GM19463 (cell line): ENCODE measurements around the gene SENP3.
A peak's percentile ranks its signal among the peaks of the same experiment; 100 is the strongest.

Experiments
- ATAC-seq: cut with Tn5 transposase; IDR thresholded peaks from one replicate; pipeline ENCODE4 v1.9.1; 2021; ENCODE audit warnings: mild to moderate bottlenecking, moderate library complexity; ENCODE audit not compliant: unreplicated experiment

The SENP3 gene

GRCh38 chr17:7561589-7562207 lies at the start of gene SENP3:
Gene SENP3 (plus strand): TSS chr17:7561919. CDS start chr17:7563077, 1,158 bp downstream.
- ATAC-seq: peak; percentile 61

GRCh38 chr17:7512105-7512504 lies 49.6 kb upstream of the SENP3 start:
- ATAC-seq: no peak

GRCh38 chr17:7512824-7513540 lies 48.7 kb upstream of the SENP3 start:
- no peak for ATAC-seq

GRCh38 chr17:7513850-7514419 lies 47.8 kb upstream of the SENP3 start:
- ATAC-seq: no peak

- no peak for ATAC-seq
Measured at GRCh38 chr17:7515911-7516610, 45.7 kb upstream of the SENP3 start.

- no peak for ATAC-seq
Measured at GRCh38 chr17:7523033-7523432, 38.7 kb upstream of the SENP3 start.

GRCh38 chr17:7528842-7529241 lies 32.9 kb upstream of the SENP3 start:
- no peak for ATAC-seq

- ATAC-seq: no peak
Measured at GRCh38 chr17:7530023-7530900, 31.5 kb upstream of the SENP3 start.

- ATAC-seq: no peak
Measured at GRCh38 chr17:7538050-7538449, 23.7 kb upstream of the SENP3 start.

GRCh38 chr17:7538891-7539545 lies 22.7 kb upstream of the SENP3 start:
- no peak for ATAC-seq

GRCh38 chr17:7541074-7541621 lies 20.6 kb upstream of the SENP3 start:
- no peak for ATAC-seq

- ATAC-seq: no peak
Measured at GRCh38 chr17:7544911-7545310, 16.8 kb upstream of the SENP3 start.

GRCh38 chr17:7548585-7549400 lies 12.9 kb upstream of the SENP3 start, which contains the start of gene TNFSF12:
Gene TNFSF12 (plus strand): TSS chr17:7549058. CDS start chr17:7549154, 96 bp downstream.
- ATAC-seq: no peak

GRCh38 chr17:7549401-7550055 lies 12.2 kb upstream of the SENP3 start:
- no peak for ATAC-seq

GRCh38 chr17:7550344-7550743 lies 11.4 kb upstream of the SENP3 start:
- no peak for ATAC-seq

- ATAC-seq: no peak
Measured at GRCh38 chr17:7551396-7551795, 10.3 kb upstream of the SENP3 start.

GRCh38 chr17:7552621-7553051 lies 9.1 kb upstream of the SENP3 start:
- ATAC-seq: peak; percentile 71

GRCh38 chr17:7553356-7553755 lies 8.4 kb upstream of the SENP3 start:
- ATAC-seq: no peak
